Mesothelial cell of epicardium (in vitro differentiated cells): ENCODE data around the gene MDGA2. TPM values are rescaled to one million over a fixed set of nuclear protein-coding genes. Genes with fewer than 3 reads are reported as not detected.

Experiments
- DNase-seq, 2 experiments: peaks; one replicate each; pipeline ENCODE4 v3.0.0; 2021; ENCODE audit warnings: low spot score in 2 of 2; ENCODE audit not compliant: unreplicated experiment in 2 of 2
- H3K27ac Mint-ChIP-seq: 2 replicates; pipeline ENCODE4 v1.8.0; 2021; ENCODE audit warnings: mixed read lengths
- H3K27me3 Mint-ChIP-seq: 2 replicates; pipeline ENCODE4 v1.8.0; 2021; ENCODE audit warnings: low read depth, mixed read lengths
- H3K36me3 Mint-ChIP-seq: 2 replicates; pipeline ENCODE4 v1.8.0; 2021; ENCODE audit warnings: mixed read lengths
- H3K4me1 Mint-ChIP-seq: 2 replicates; pipeline ENCODE4 v1.8.0; 2021; ENCODE audit warnings: mixed read lengths
- H3K4me3 Mint-ChIP-seq: 2 replicates; pipeline ENCODE4 v1.8.0; 2021; ENCODE audit warnings: mild to moderate bottlenecking, moderate library complexity, mixed read lengths
- H3K9me3 Mint-ChIP-seq: 2 replicates; pipeline ENCODE4 v1.8.0; 2021; ENCODE audit warnings: mixed read lengths
- CTCF ChIP-seq: fragments of 200-600 bp; sonication (generic); IDR thresholded peaks from one replicate; pipeline ENCODE4 v1.5.0; 2021; ENCODE audit warnings: antibody characterized with exemption; ENCODE audit not compliant: unreplicated experiment
- total RNA-seq: library from RNA; stranded (reverse); gene quantifications from 3 replicates; pipeline ENCODE4 v1.2.1, GENCODE V29; 2021

Gene MDGA2
- total RNA-seq, 1 donor from 2014 or later = 0.27 TPM

GRCh38 chr14:46861753-46862152 is 813.7 kb downstream of the MDGA2 start:
- Mint-ChIP-seq H3K4me3 (no peak overlapping the region), H3K27me3 (no peaks in the 10 kb centered on the region), H3K9me3 (no peaks in the 10 kb centered on the region), H3K36me3 (no peaks in the 10 kb centered on the region), H3K27ac (no peak overlapping the region), H3K4me1 (no peaks in the 10 kb centered on the region)
- no peak for TF ChIP-seq CTCF
- DNase-seq = no peak

- Mint-ChIP-seq H3K27me3 (no peaks in the 10 kb centered on the region), H3K36me3 (no peaks in the 10 kb centered on the region), H3K9me3 (no peaks in the 10 kb centered on the region), H3K4me1 (no peaks in the 10 kb centered on the region), H3K4me3 (no peak overlapping the region), H3K27ac (no peak overlapping the region)
- no peak for TF ChIP-seq CTCF
- no peak for DNase-seq
These were observed 834.3 kb downstream of the MDGA2 start for GRCh38 chr14:46840944-46841720.

- H3K27me3 Mint-ChIP-seq = peaks cover 1% of the 10 kb centered on the region
- H3K4me3 Mint-ChIP-seq = no peak overlapping the region
- H3K36me3 Mint-ChIP-seq = no peaks in the 10 kb centered on the region
- H3K27ac Mint-ChIP-seq = no peak overlapping the region
- no peak for TF ChIP-seq CTCF
- peak in 1 of 2 experiments; percentile 14 for DNase-seq
- H3K9me3 Mint-ChIP-seq = no peaks in the 10 kb centered on the region
- H3K4me1 Mint-ChIP-seq = no peaks in the 10 kb centered on the region
These were observed 855.1 kb downstream of the MDGA2 start for GRCh38 chr14:46820291-46820690.

- Mint-ChIP-seq H3K9me3 (no peaks in the 10 kb centered on the region), H3K27me3 (peaks cover 1% of the 10 kb centered on the region), H3K4me3 (no peak overlapping the region), H3K4me1 (no peaks in the 10 kb centered on the region), H3K27ac (no peak overlapping the region), H3K36me3 (no peaks in the 10 kb centered on the region)
- TF ChIP-seq CTCF = no peak
- DNase-seq = no peak
These were observed 856.3 kb downstream of the MDGA2 start for GRCh38 chr14:46819117-46819516.

GRCh38 chr14:46818147-46818546 is 857.3 kb downstream of the MDGA2 start:
- no peak for DNase-seq
- H3K27ac Mint-ChIP-seq = no peak overlapping the region
- TF ChIP-seq CTCF = no peak
- no peaks in the 10 kb centered on the region for H3K36me3 Mint-ChIP-seq
- H3K27me3 Mint-ChIP-seq = peaks cover 1% of the 10 kb centered on the region
- no peaks in the 10 kb centered on the region for H3K4me1 Mint-ChIP-seq
- H3K4me3 Mint-ChIP-seq = no peak overlapping the region
- no peaks in the 10 kb centered on the region for H3K9me3 Mint-ChIP-seq
